BLaER1 treated with 17β-estradiol and CSF1 and Interleukin-3, amounts not matched to agents 10 nM and 100 nM (cell line): ENCODE results near the gene OLFM1.
A peak's percentile ranks its signal among the peaks of the same experiment; 100 is the strongest.

Source experiments
- H3K27ac ChIP-seq, 11 experiments: shearing (Covaris generic); formaldehyde crosslinking; 2 replicates each; pipeline ENCODE4 v1.8.1; 2022
- H3K27me3 ChIP-seq, 11 experiments: shearing (Covaris generic); formaldehyde crosslinking; 2 replicates each; pipeline ENCODE4 v1.8.1; 2022
- H3K36me3 ChIP-seq, 11 experiments: shearing (Covaris generic); formaldehyde crosslinking; 2 replicates each; pipeline ENCODE4 v1.8.1; 2022
- H3K4me1 ChIP-seq, 10 experiments: shearing (Covaris generic); formaldehyde crosslinking; 2 replicates each; pipeline ENCODE4 v1.8.1; 2022
- H3K4me2 ChIP-seq, 11 experiments: shearing (Covaris generic); formaldehyde crosslinking; 2 replicates each; pipeline ENCODE4 v1.8.1; 2022
- H3K4me3 ChIP-seq, 10 experiments: shearing (Covaris generic); formaldehyde crosslinking; 2 replicates each; pipeline ENCODE4 v1.8.1; 2022
- H3K9ac ChIP-seq, 11 experiments: shearing (Covaris generic); formaldehyde crosslinking; 2 replicates each; pipeline ENCODE4 v1.8.1; 2022
- H3K9me3 ChIP-seq, 11 experiments: shearing (Covaris generic); formaldehyde crosslinking; replicated peaks in 1 of 11; 2 replicates each; pipeline ENCODE4 v1.8.1; 2022
- H4K20me1 ChIP-seq, 11 experiments: shearing (Covaris generic); formaldehyde crosslinking; 2 replicates each; pipeline ENCODE4 v1.8.1; 2022
- Cebpa-rat ChIP-seq, 11 experiments: shearing (Covaris generic); IDR thresholded peaks; 2 replicates each; pipeline ENCODE4 v1.8.1; 2022

The OLFM1 gene

GRCh38 chr9:135083241-135083810, 4.1 kb upstream of the OLFM1 start:
- Histone ChIP-seq H3K36me3 (no peaks in the 10 kb centered on the region), H3K4me1 (peaks cover 0 to 16% (median 10%) of the 10 kb centered on the region in 10 experiments; a peak in 14 of 20 replicates), H3K9me3 (no peaks in the 10 kb centered on the region), H3K4me3 (no peak overlapping the region), H3K4me2 (peak overlapping the region in 8 of 11 experiments; percentile 6 to 64 (median 44); a peak in 13 of 22 replicates), H3K27ac (no peak overlapping the region), H3K27me3 (peaks cover 27 to 87% (median 56%) of the 10 kb centered on the region in 11 experiments), H3K9ac (no peak overlapping the region), H4K20me1 (peaks cover 0 to 88% (median 16%) of the 10 kb centered on the region in 11 experiments; a peak in 15 of 22 replicates)
- TF ChIP-seq Cebpa-rat (IDR thresholded peaks at IDR 0.05), result no peak

GRCh38 chr9:135083831-135084230, 3.6 kb upstream of the OLFM1 start:
- H3K9ac ChIP-seq, result no peak overlapping the region

GRCh38 chr9:135084262-135084661, 3.2 kb upstream of the OLFM1 start:
- H3K4me1 ChIP-seq, result peaks cover 0 to 16% (median 10%) of the 10 kb centered on the region in 10 experiments; a peak in 14 of 20 replicates
- H3K9me3 ChIP-seq, result no peaks in the 10 kb centered on the region
- no peak overlapping the region for H3K27ac ChIP-seq

More at GRCh38 chr9:135083831-135084230, 3.6 kb upstream of the OLFM1 start:
- Histone ChIP-seq H3K36me3 (no peaks in the 10 kb centered on the region), H4K20me1 (peaks cover 0 to 88% (median 21%) of the 10 kb centered on the region in 11 experiments; a peak in 15 of 22 replicates), H3K4me1 (peaks cover 0 to 16% (median 10%) of the 10 kb centered on the region in 10 experiments; a peak in 14 of 20 replicates), H3K4me3 (no peak overlapping the region), H3K4me2 (peak overlapping the region in 8 of 11 experiments; percentile 6 to 64 (median 44); a peak in 13 of 22 replicates), H3K27me3 (peaks cover 32 to 87% (median 59%) of the 10 kb centered on the region in 11 experiments), H3K9me3 (no peaks in the 10 kb centered on the region), H3K27ac (no peak overlapping the region)
- TF ChIP-seq Cebpa-rat (IDR thresholded peaks at IDR 0.05), result no peak

GRCh38 chr9:135084881-135085760, 2.3 kb upstream of the OLFM1 start:
- H3K27me3 ChIP-seq, result peaks cover 45 to 89% (median 66%) of the 10 kb centered on the region in 11 experiments
- TF ChIP-seq Cebpa-rat (IDR thresholded peaks at IDR 0.05), result no peak

More at GRCh38 chr9:135084262-135084661, 3.2 kb upstream of the OLFM1 start:
- H4K20me1 ChIP-seq, result peaks cover 0 to 89% (median 25%) of the 10 kb centered on the region in 11 experiments; a peak in 15 of 22 replicates
- H3K4me3 ChIP-seq, result no peak overlapping the region
- H3K4me2 ChIP-seq, result peak overlapping the region in 5 of 11 experiments; percentile 6 to 64 (median 49); a peak in 9 of 22 replicates
- no peak for TF ChIP-seq Cebpa-rat (IDR thresholded peaks at IDR 0.05)
- H3K36me3 ChIP-seq, result no peaks in the 10 kb centered on the region
- H3K27me3 ChIP-seq, result peaks cover 37 to 87% (median 60%) of the 10 kb centered on the region in 11 experiments
- H3K9ac ChIP-seq, result no peak overlapping the region

GRCh38 chr9:135085830-135086546, 1.5 kb upstream of the OLFM1 start:
- Histone ChIP-seq H3K9me3 (no peaks in the 10 kb centered on the region), H3K4me3 (no peak overlapping the region), H3K4me1 (peaks cover 0 to 16% (median 10%) of the 10 kb centered on the region in 10 experiments; a peak in 14 of 20 replicates), H3K27ac (no peak overlapping the region), H3K4me2 (peak overlapping the region in 4 of 11 experiments; percentile 14 to 48 (median 23); a peak in 3 of 22 replicates), H3K27me3 (peaks cover 53 to 94% (median 75%) of the 10 kb centered on the region in 11 experiments), H3K36me3 (no peaks in the 10 kb centered on the region), H3K9ac (no peak overlapping the region), H4K20me1 (peaks cover 0 to 90% (median 27%) of the 10 kb centered on the region in 11 experiments; a peak in 15 of 22 replicates)
- no peak for TF ChIP-seq Cebpa-rat (IDR thresholded peaks at IDR 0.05)

More at GRCh38 chr9:135084881-135085760, 2.3 kb upstream of the OLFM1 start:
- Histone ChIP-seq H3K4me2 (no peak overlapping the region), H3K27ac (no peak overlapping the region), H3K4me3 (no peak overlapping the region), H3K9ac (no peak overlapping the region), H3K36me3 (no peaks in the 10 kb centered on the region), H3K9me3 (no peaks in the 10 kb centered on the region), H4K20me1 (peaks cover 0 to 91% (median 26%) of the 10 kb centered on the region in 11 experiments; a peak in 15 of 22 replicates), H3K4me1 (peaks cover 0 to 16% (median 10%) of the 10 kb centered on the region in 10 experiments; a peak in 14 of 20 replicates)

GRCh38 chr9:135086597-135087488, 625 bp upstream of the OLFM1 start:
- no peaks in the 10 kb centered on the region for H3K9me3 ChIP-seq
- peaks cover 53 to 89% (median 77%) of the 10 kb centered on the region in 11 experiments for H3K27me3 ChIP-seq
- TF ChIP-seq Cebpa-rat (IDR thresholded peaks at IDR 0.05), result no peak
- peaks cover 0 to 16% (median 10%) of the 10 kb centered on the region in 10 experiments; a peak in 14 of 20 replicates for H3K4me1 ChIP-seq
- no peaks in the 10 kb centered on the region for H3K36me3 ChIP-seq
- no peak overlapping the region for H3K4me3 ChIP-seq
- peak overlapping the region; percentile 10 to 55 (median 31); a peak in 13 of 22 replicates for H3K4me2 ChIP-seq
- H4K20me1 ChIP-seq, result peaks cover 0 to 82% (median 27%) of the 10 kb centered on the region in 11 experiments; a peak in 15 of 22 replicates
- no peak overlapping the region for H3K27ac ChIP-seq
- no peak overlapping the region for H3K9ac ChIP-seq

- H3K4me3 ChIP-seq, result no peak overlapping the region
- peaks cover 53 to 88% (median 77%) of the 10 kb centered on the region in 11 experiments for H3K27me3 ChIP-seq
Measured at GRCh38 chr9:135087899-135088347, 455 bp downstream of the OLFM1 start.

More at GRCh38 chr9:135087899-135088347, 455 bp downstream of the OLFM1 start:
- H3K27ac ChIP-seq, result no peak overlapping the region
- H3K9me3 ChIP-seq, result no peaks in the 10 kb centered on the region
- H3K36me3 ChIP-seq, result no peaks in the 10 kb centered on the region
- no peak overlapping the region for H3K4me2 ChIP-seq
- peaks cover 0 to 77% (median 29%) of the 10 kb centered on the region in 11 experiments; a peak in 15 of 22 replicates for H4K20me1 ChIP-seq
- TF ChIP-seq Cebpa-rat (IDR thresholded peaks at IDR 0.05), result no peak
- H3K9ac ChIP-seq, result no peak overlapping the region
- H3K4me1 ChIP-seq, result peaks cover 0 to 16% (median 10%) of the 10 kb centered on the region in 10 experiments; a peak in 14 of 20 replicates
